Measurements from ENCODE around the gene THSD4.

DNA sequence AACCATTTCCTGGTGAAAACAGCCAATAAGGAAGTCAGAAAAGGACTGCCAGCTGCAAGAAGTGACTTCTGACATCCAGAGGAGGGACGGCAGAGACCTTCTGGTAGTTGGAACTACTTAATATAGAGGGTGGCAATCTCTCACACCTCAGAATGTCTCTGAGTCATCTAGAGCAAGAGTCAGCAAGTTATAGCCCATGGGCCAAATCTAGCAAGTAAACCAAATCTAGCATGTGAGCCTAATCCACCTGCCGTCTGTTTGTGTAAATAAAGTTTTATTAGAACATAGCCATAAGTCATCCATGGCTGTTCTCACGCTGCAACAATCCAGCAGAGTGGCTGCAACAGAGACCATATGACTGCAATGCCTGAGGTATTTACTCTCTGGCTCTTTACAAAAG lies 534.6 kb downstream of the THSD4 start:
- TF ChIP-seq CTCF (conservative IDR thresholded peaks at IDR 0.05; ENCODE audit: low read length) (no peak), EZH2phosphoT487 (IDR thresholded peaks at IDR 0.05; ENCODE audit: borderline replicate concordance) (no peak)

Measured in Loucy (cell line).